GM23338 (cell line): Measurements from ENCODE around the gene MAP3K8.

Source experiments
- CREB1 ChIP-seq: fragments of 250-450 bp; sonication (Bioruptor Pico); IDR thresholded peaks from 2 replicates; pipeline ENCODE4 v1.5.0; 2020; ENCODE audit warnings: low read depth, mild to moderate bottlenecking, moderate library complexity
- EZH2 ChIP-seq: fragments of 200-600 bp; sonication (generic); IDR thresholded peaks from one replicate; pipeline ENCODE4 v1.8.0; 2017; ENCODE audit warnings: antibody characterized with exemption, mild to moderate bottlenecking, low read depth; ENCODE audit not compliant: unreplicated experiment
- EZH2phosphoT487 ChIP-seq: fragments of 200-600 bp; sonication (generic); IDR thresholded peaks from one replicate; pipeline ENCODE4 v1.8.1; 2018; ENCODE audit warnings: antibody characterized with exemption; ENCODE audit not compliant: unreplicated experiment
- JUNB ChIP-seq: IDR thresholded peaks from one replicate; pipeline ENCODE4 v1.6.1; 2016; ENCODE audit warnings: antibody characterized with exemption; ENCODE audit not compliant: unreplicated experiment
- POLR2AphosphoS5 ChIP-seq: IDR thresholded peaks from 2 replicates; pipeline ENCODE4 v1.6.1; 2016; ENCODE audit warnings: antibody characterized with exemption, low read depth
- TF ChIP-seq, protein P1 (sequence below), 2 experiments: fragments of 200-600 bp in 1 of 2; sonication (generic) in 1 of 2; conservative IDR thresholded peaks; 2 replicates each; pipeline versions ENCODE4 v1.5.1 to v1.6.1; 2016 to 2017; ENCODE audit warnings: antibody characterized with exemption in 2 of 2, low read depth in 2 of 2, mild to moderate bottlenecking in 2 of 2, moderate library complexity in 1 of 2
- TF ChIP-seq, protein P2 (sequence below): IDR thresholded peaks from one replicate; pipeline ENCODE4 v1.6.1; 2018; ENCODE audit warnings: antibody characterized with exemption; ENCODE audit not compliant: unreplicated experiment
- TF ChIP-seq, protein P3 (sequence below): fragments of 250-450 bp; sonication (Bioruptor Pico); IDR thresholded peaks from 2 replicates; pipeline ENCODE4 v1.5.0; 2020; ENCODE audit warnings: mild to moderate bottlenecking, moderate library complexity

- TF ChIP-seq POLR2AphosphoS5 = no peak; the same call in 1 of the 2 replicates
- TF ChIP-seq JUNB = no peak
- TF ChIP-seq EZH2 = no peak
- TF ChIP-seq, protein P1, sequence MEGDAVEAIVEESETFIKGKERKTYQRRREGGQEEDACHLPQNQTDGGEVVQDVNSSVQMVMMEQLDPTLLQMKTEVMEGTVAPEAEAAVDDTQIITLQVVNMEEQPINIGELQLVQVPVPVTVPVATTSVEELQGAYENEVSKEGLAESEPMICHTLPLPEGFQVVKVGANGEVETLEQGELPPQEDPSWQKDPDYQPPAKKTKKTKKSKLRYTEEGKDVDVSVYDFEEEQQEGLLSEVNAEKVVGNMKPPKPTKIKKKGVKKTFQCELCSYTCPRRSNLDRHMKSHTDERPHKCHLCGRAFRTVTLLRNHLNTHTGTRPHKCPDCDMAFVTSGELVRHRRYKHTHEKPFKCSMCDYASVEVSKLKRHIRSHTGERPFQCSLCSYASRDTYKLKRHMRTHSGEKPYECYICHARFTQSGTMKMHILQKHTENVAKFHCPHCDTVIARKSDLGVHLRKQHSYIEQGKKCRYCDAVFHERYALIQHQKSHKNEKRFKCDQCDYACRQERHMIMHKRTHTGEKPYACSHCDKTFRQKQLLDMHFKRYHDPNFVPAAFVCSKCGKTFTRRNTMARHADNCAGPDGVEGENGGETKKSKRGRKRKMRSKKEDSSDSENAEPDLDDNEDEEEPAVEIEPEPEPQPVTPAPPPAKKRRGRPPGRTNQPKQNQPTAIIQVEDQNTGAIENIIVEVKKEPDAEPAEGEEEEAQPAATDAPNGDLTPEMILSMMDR (conservative IDR thresholded peaks at IDR 0.05; ENCODE audit: low read depth in 2 of 2) = no peak
- no peak for TF ChIP-seq EZH2phosphoT487
- TF ChIP-seq, protein P2, sequence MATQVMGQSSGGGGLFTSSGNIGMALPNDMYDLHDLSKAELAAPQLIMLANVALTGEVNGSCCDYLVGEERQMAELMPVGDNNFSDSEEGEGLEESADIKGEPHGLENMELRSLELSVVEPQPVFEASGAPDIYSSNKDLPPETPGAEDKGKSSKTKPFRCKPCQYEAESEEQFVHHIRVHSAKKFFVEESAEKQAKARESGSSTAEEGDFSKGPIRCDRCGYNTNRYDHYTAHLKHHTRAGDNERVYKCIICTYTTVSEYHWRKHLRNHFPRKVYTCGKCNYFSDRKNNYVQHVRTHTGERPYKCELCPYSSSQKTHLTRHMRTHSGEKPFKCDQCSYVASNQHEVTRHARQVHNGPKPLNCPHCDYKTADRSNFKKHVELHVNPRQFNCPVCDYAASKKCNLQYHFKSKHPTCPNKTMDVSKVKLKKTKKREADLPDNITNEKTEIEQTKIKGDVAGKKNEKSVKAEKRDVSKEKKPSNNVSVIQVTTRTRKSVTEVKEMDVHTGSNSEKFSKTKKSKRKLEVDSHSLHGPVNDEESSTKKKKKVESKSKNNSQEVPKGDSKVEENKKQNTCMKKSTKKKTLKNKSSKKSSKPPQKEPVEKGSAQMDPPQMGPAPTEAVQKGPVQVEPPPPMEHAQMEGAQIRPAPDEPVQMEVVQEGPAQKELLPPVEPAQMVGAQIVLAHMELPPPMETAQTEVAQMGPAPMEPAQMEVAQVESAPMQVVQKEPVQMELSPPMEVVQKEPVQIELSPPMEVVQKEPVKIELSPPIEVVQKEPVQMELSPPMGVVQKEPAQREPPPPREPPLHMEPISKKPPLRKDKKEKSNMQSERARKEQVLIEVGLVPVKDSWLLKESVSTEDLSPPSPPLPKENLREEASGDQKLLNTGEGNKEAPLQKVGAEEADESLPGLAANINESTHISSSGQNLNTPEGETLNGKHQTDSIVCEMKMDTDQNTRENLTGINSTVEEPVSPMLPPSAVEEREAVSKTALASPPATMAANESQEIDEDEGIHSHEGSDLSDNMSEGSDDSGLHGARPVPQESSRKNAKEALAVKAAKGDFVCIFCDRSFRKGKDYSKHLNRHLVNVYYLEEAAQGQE = no peak
- TF ChIP-seq, protein P3, sequence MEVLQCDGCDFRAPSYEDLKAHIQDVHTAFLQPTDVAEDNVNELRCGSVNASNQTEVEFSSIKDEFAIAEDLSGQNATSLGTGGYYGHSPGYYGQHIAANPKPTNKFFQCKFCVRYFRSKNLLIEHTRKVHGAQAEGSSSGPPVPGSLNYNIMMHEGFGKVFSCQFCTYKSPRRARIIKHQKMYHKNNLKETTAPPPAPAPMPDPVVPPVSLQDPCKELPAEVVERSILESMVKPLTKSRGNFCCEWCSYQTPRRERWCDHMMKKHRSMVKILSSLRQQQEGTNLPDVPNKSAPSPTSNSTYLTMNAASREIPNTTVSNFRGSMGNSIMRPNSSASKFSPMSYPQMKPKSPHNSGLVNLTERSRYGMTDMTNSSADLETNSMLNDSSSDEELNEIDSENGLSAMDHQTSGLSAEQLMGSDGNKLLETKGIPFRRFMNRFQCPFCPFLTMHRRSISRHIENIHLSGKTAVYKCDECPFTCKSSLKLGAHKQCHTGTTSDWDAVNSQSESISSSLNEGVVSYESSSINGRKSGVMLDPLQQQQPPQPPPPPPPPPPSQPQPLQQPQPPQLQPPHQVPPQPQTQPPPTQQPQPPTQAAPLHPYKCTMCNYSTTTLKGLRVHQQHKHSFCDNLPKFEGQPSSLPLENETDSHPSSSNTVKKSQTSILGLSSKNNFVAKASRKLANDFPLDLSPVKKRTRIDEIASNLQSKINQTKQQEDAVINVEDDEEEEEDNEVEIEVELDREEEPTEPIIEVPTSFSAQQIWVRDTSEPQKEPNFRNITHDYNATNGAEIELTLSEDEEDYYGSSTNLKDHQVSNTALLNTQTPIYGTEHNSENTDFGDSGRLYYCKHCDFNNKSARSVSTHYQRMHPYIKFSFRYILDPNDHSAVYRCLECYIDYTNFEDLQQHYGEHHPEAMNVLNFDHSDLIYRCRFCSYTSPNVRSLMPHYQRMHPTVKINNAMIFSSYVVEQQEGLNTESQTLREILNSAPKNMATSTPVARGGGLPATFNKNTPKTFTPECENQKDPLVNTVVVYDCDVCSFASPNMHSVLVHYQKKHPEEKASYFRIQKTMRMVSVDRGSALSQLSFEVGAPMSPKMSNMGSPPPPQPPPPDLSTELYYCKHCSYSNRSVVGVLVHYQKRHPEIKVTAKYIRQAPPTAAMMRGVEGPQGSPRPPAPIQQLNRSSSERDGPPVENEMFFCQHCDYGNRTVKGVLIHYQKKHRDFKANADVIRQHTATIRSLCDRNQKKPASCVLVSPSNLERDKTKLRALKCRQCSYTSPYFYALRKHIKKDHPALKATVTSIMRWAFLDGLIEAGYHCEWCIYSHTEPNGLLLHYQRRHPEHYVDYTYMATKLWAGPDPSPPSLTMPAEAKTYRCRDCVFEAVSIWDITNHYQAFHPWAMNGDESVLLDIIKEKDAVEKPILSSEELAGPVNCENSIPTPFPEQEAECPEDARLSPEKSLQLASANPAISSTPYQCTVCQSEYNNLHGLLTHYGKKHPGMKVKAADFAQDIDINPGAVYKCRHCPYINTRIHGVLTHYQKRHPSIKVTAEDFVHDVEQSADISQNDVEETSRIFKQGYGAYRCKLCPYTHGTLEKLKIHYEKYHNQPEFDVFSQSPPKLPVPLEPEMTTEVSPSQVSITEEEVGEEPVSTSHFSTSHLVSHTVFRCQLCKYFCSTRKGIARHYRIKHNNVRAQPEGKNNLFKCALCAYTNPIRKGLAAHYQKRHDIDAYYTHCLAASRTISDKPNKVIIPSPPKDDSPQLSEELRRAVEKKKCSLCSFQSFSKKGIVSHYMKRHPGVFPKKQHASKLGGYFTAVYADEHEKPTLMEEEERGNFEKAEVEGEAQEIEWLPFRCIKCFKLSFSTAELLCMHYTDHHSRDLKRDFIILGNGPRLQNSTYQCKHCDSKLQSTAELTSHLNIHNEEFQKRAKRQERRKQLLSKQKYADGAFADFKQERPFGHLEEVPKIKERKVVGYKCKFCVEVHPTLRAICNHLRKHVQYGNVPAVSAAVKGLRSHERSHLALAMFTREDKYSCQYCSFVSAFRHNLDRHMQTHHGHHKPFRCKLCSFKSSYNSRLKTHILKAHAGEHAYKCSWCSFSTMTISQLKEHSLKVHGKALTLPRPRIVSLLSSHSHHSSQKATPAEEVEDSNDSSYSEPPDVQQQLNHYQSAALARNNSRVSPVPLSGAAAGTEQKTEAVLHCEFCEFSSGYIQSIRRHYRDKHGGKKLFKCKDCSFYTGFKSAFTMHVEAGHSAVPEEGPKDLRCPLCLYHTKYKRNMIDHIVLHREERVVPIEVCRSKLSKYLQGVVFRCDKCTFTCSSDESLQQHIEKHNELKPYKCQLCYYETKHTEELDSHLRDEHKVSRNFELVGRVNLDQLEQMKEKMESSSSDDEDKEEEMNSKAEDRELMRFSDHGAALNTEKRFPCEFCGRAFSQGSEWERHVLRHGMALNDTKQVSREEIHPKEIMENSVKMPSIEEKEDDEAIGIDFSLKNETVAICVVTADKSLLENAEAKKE (CRISPR knock-in tag) = no peak
- no peak for TF ChIP-seq CREB1 (CRISPR knock-in tag)
These were observed 10.9 kb upstream of the MAP3K8 start for GRCh38 chr10:30422981-30423654.
